ENCODE measurements around the gene SPRYD3. TPM values are rescaled to one million over a fixed set of nuclear protein-coding genes. Genes with fewer than 3 reads are reported as not detected.
"Not testable (repeated sequence)": the region's sequence is repeated elsewhere in the genome, so short reads cannot be mapped to it uniquely, and the experiment has no call there.

Gene SPRYD3
- total RNA-seq, 2 experiments from 2014 or later: 19.0 to 20.2 TPM

DNA sequence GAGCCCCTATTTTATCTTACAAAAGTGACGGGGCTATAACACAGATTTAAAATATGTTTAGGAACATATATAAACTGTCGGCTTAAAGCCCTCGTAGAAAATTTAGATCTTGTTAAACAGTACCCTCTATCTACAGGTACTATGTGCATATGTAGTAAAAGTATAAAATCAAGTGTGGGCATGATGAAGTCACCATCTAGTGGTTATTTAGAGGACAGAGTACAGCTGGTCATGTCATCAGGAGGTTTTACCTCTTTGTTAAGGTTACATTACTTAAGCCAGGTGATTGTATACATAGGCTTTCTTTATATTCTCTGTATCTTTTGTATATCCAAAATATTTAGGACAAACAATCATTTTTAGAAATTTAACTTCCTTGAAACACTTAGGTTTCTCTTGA, 47.6 kb downstream of the SPRYD3 start:
- H3K4me3 Mint-ChIP-seq: no peak overlapping the region
- POLR2A ChIA-PET: no interaction called here
- H3K27ac Mint-ChIP-seq: no peak overlapping the region
- H3K4me1 Mint-ChIP-seq: peaks cover 10% of the 10 kb centered on the region
- no peak for DNase-seq
- no peaks in the 10 kb centered on the region for H3K27me3 Mint-ChIP-seq
- H3K9me3 Mint-ChIP-seq: no peaks in the 10 kb centered on the region
- CTCF ChIA-PET: interaction anchor here (1.2 to 2.1 kb wide), 3 partner anchors 8 to 21 kb away, joined by 3 to 8 read pairs (median 5); no protein-coding TSS in a partner anchor
- H3K36me3 Mint-ChIP-seq (ENCODE audit: low read depth): peaks cover 63% of the 10 kb centered on the region

GRCh38 chr12:53027014-53027413, 52.2 kb downstream of the SPRYD3 start:
- H3K4me1 Mint-ChIP-seq, H3K27me3 Mint-ChIP-seq, DNase-seq, H3K9me3 Mint-ChIP-seq, H3K27ac Mint-ChIP-seq, H3K4me3 Mint-ChIP-seq, POLR2A ChIA-PET: not testable (repeated sequence)
- H3K36me3 Mint-ChIP-seq (ENCODE audit: low read depth): peaks cover 58% of the 10 kb centered on the region
- CTCF ChIA-PET: interaction anchor here (0.9 to 2.4 kb wide), 7 partner anchors 11 to 294 kb away, joined by 3 to 8 read pairs (median 4); partner anchors contain the start of genes AAAS and SOAT2

- no peak overlapping the region for H3K4me3 Mint-ChIP-seq
- CTCF ChIA-PET: interaction anchor here (1.5 to 2.4 kb wide), 3 partner anchors 15 to 28 kb away, joined by 3 to 8 read pairs (median 7); no protein-coding TSS in a partner anchor
- no peaks in the 10 kb centered on the region for H3K27me3 Mint-ChIP-seq
- peaks cover 2% of the 10 kb centered on the region for H3K4me1 Mint-ChIP-seq
- H3K27ac Mint-ChIP-seq: no peak overlapping the region
- POLR2A ChIA-PET: no interaction called here
- no peak for DNase-seq
- no peaks in the 10 kb centered on the region for H3K9me3 Mint-ChIP-seq
- H3K36me3 Mint-ChIP-seq (ENCODE audit: low read depth): peaks cover 58% of the 10 kb centered on the region
Measured at GRCh38 chr12:53025250-53025649, 53.9 kb downstream of the SPRYD3 start.

DNA sequence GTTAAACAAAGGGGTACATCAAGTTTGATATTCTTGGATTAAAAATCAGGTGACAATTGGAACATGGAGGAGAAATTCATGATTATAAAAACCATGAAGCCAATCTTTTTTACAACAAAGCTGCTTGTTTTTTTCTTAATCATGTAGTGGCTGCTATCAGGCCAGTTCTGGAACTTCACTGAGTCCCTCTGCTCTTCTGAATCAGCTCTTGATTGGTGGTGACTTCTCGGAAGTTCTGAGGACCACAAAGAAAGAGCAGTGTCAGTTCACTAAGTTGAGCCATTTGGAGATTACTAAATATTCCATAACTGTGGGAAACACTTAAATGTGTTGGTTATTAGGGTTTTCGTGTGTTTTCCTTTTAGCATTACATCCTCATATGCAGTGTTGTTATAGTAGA, 64.5 kb downstream of the SPRYD3 start:
- no peak overlapping the region for H3K4me3 Mint-ChIP-seq
- no peaks in the 10 kb centered on the region for H3K9me3 Mint-ChIP-seq
- peaks cover 54% of the 10 kb centered on the region for H3K36me3 Mint-ChIP-seq (ENCODE audit: low read depth)
- ChIA-PET POLR2A (no interaction called here), CTCF (interaction anchor here (0.7 kb wide), 2 partner anchors 31 to 338 kb away, joined by 3 to 4 read pairs; no protein-coding TSS in a partner anchor)
- no peaks in the 10 kb centered on the region for H3K27me3 Mint-ChIP-seq
- DNase-seq: no peak
- peaks cover 35% of the 10 kb centered on the region for H3K4me1 Mint-ChIP-seq
- H3K27ac Mint-ChIP-seq: no peak overlapping the region

Small RNAs within 50 kb of the gene (microRNA-seq; reads per million reads assigned to microRNA genes)
- gene MIR6757 (ENCODE audit: borderline microRNAs expressed, borderline replicate concordance): not detected

Other genes starting within 250 kb of the SPRYD3 start
- not detected for gene KRT79, start 245.1 kb downstream of the SPRYD3 start, total RNA-seq
- gene KRT78, start 230.4 kb downstream of the SPRYD3 start, total RNA-seq: not detected
- gene KRT8, start 174.3 kb downstream of the SPRYD3 start, total RNA-seq: under 1 TPM; 0.15 to 0.57 TPM
- 1 to 10 TPM in 1 of 2 experiments, under 1 TPM in 1; 0.65 to 1.3 TPM for gene KRT18, start 130.3 kb downstream of the SPRYD3 start, total RNA-seq
- gene EIF4B, start 72.9 kb downstream of the SPRYD3 start, total RNA-seq: 100 to 1,000 TPM; 385 to 474 TPM
- gene TNS2, start 29.3 kb downstream of the SPRYD3 start, total RNA-seq: 1 to 10 TPM in 1 of 2 experiments, under 1 TPM in 1; 0.92 to 1.8 TPM
- under 1 TPM in 1 of 2 experiments, not detected in 1; 0.37 TPM for gene IGFBP6, start 18.3 kb upstream of the SPRYD3 start, total RNA-seq
- 1 to 10 TPM; 1.0 to 1.7 TPM for gene SOAT2, start 24.1 kb upstream of the SPRYD3 start, total RNA-seq
- gene ZNF740, start 101.3 kb upstream of the SPRYD3 start, total RNA-seq: 10 to 100 TPM; 38.9 to 44.1 TPM
- gene CSAD, start 101.5 kb upstream of the SPRYD3 start, total RNA-seq: 10 to 100 TPM; 33.3 to 34.7 TPM
- gene ITGB7, start 127.9 kb upstream of the SPRYD3 start, total RNA-seq: 100 to 1,000 TPM; 621 to 702 TPM
- 10 to 100 TPM; 58.3 to 59.7 TPM for gene RARG, start 152.8 kb upstream of the SPRYD3 start, total RNA-seq
- gene ESPL1, start 188.9 kb upstream of the SPRYD3 start, total RNA-seq: 100 to 1,000 TPM; 107 to 125 TPM
- 100 to 1,000 TPM; 305 to 335 TPM for gene PFDN5, start 216.2 kb upstream of the SPRYD3 start, total RNA-seq
- gene MYG1, start 220.3 kb upstream of the SPRYD3 start, total RNA-seq: 10 to 100 TPM; 47.9 to 56.4 TPM
- gene AAAS, start 242.2 kb upstream of the SPRYD3 start, total RNA-seq: 10 to 100 TPM; 59.1 to 63.0 TPM